SK-N-SH treated with all-trans-retinoic acid at 6 μM for 48 hours (cell line): ENCODE data around the gene CSF2RB.

Source experiments
- ATAC-seq: fragments of 200-7000 bp; cut with Tn5 transposase; 3 replicates; pipeline ENCODE4 v1.9.1; 2020; ENCODE audit warnings: mild to moderate bottlenecking, moderate library complexity
- ARNTL ChIP-seq: fragments of 450-650 bp; formaldehyde crosslinking; IDR thresholded peaks from 2 replicates; pipeline ENCODE4 v1.5.0; 2020; ENCODE audit warnings: low read depth, mild to moderate bottlenecking, moderate library complexity, borderline replicate concordance
- BACH2 ChIP-seq: fragments of 250-450 bp; sonication (Bioruptor Pico); IDR thresholded peaks from 2 replicates; pipeline ENCODE4 v1.9.0; 2021; ENCODE audit warnings: mild to moderate bottlenecking, borderline replicate concordance
- CSRNP3 ChIP-seq: fragments of 250-450 bp; sonication (Bioruptor Pico); IDR thresholded peaks from 2 replicates; pipeline ENCODE4 v1.5.1; 2021; ENCODE audit warnings: mild to moderate bottlenecking, moderate library complexity
- ESRRG ChIP-seq: fragments of 250-450 bp; sonication (Bioruptor Pico); IDR thresholded peaks from 2 replicates; pipeline ENCODE4 v1.6.1; 2021; ENCODE audit warnings: mild to moderate bottlenecking
- ISL1 ChIP-seq: fragments of 250-450 bp; sonication (Bioruptor Pico); IDR thresholded peaks from 2 replicates; pipeline ENCODE4 v2.1.2; 2022; ENCODE audit warnings: mild to moderate bottlenecking, moderate library complexity
- OSR1 ChIP-seq: fragments of 250-450 bp; sonication (Bioruptor Pico); IDR thresholded peaks from 2 replicates; pipeline ENCODE4 v1.8.0; 2022; ENCODE audit warnings: moderate library complexity, mild to moderate bottlenecking, inconsistent platforms
- PATZ1 ChIP-seq: fragments of 250-450 bp; sonication (Bioruptor Pico); IDR thresholded peaks from 2 replicates; pipeline ENCODE4 v1.8.0; 2020; ENCODE audit warnings: mild to moderate bottlenecking, moderate library complexity, borderline replicate concordance
- PPARA ChIP-seq: fragments of 250-450 bp; sonication (Bioruptor Pico); IDR thresholded peaks from 2 replicates; pipeline ENCODE4 v1.5.0; 2020; ENCODE audit warnings: mild to moderate bottlenecking, borderline replicate concordance
- RARB ChIP-seq: fragments of 250-450 bp; sonication (Bioruptor Pico); IDR thresholded peaks from 2 replicates; pipeline ENCODE4 v1.8.0; 2021; ENCODE audit warnings: mild to moderate bottlenecking, moderate library complexity
- SNAI2 ChIP-seq: fragments of 250-450 bp; sonication (Bioruptor Pico); IDR thresholded peaks from 2 replicates; pipeline ENCODE4 v1.5.0; 2020; ENCODE audit warnings: mild to moderate bottlenecking, moderate library complexity
- TCF4 ChIP-seq: fragments of 250-450 bp; sonication (Bioruptor Pico); IDR thresholded peaks from 2 replicates; pipeline ENCODE4 v1.8.0; 2021; ENCODE audit warnings: mild to moderate bottlenecking, moderate library complexity, borderline replicate concordance
- TOX ChIP-seq: fragments of 250-450 bp; sonication (Bioruptor Pico); IDR thresholded peaks from 2 replicates; pipeline ENCODE4 v1.8.0; 2021; ENCODE audit warnings: mild to moderate bottlenecking, moderate library complexity, borderline replicate concordance
- ZC3H10 ChIP-seq: fragments of 250-450 bp; sonication (Bioruptor Pico); IDR thresholded peaks from 2 replicates; pipeline ENCODE4 v1.5.1; 2021; ENCODE audit warnings: mild to moderate bottlenecking, moderate library complexity
- ZFP3 ChIP-seq: fragments of 250-450 bp; sonication (Bioruptor Pico); IDR thresholded peaks from 2 replicates; pipeline ENCODE4 v1.5.0; 2020; ENCODE audit warnings: mild to moderate bottlenecking, moderate library complexity
- ZFP30 ChIP-seq: fragments of 450-650 bp; formaldehyde crosslinking; IDR thresholded peaks from 2 replicates; pipeline ENCODE4 v1.5.0; 2022; ENCODE audit warnings: mild to moderate bottlenecking, moderate library complexity
- ZNF565 ChIP-seq: fragments of 450-650 bp; formaldehyde crosslinking; conservative IDR thresholded peaks from 2 replicates; pipeline ENCODE4 v1.5.0; 2020; ENCODE audit warnings: low read depth, mild to moderate bottlenecking, moderate library complexity
- ZNF70 ChIP-seq: fragments of 450-650 bp; formaldehyde crosslinking; IDR thresholded peaks from 2 replicates; pipeline ENCODE4 v1.5.0; 2020; ENCODE audit warnings: mild to moderate bottlenecking, moderate library complexity
- ZNF8 ChIP-seq: fragments of 450-650 bp; formaldehyde crosslinking; IDR thresholded peaks from 2 replicates; pipeline ENCODE4 v1.5.0; 2020; ENCODE audit warnings: mild to moderate bottlenecking, moderate library complexity
- TF ChIP-seq, protein P1 (sequence below): fragments of 250-450 bp; sonication (Bioruptor Pico); IDR thresholded peaks from 2 replicates; pipeline ENCODE4 v1.8.0; 2021; ENCODE audit warnings: low read depth, mild to moderate bottlenecking, moderate library complexity, borderline replicate concordance
- TF ChIP-seq, protein P2 (sequence below): fragments of 250-450 bp; sonication (Bioruptor Pico); IDR thresholded peaks from 2 replicates; pipeline ENCODE4 v1.5.0; 2020; ENCODE audit warnings: mild to moderate bottlenecking, moderate library complexity

CSF2RB gene

GRCh38 chr22:36935313-36935610 lies 21.8 kb downstream of the CSF2RB start:
- ATAC-seq: no peak
- no peak for TF ChIP-seq PATZ1 (CRISPR knock-in tag)
- no peak for TF ChIP-seq ZNF8 (CRISPR knock-in tag)
- no peak for TF ChIP-seq CSRNP3 (CRISPR knock-in tag)
- no peak for TF ChIP-seq SNAI2 (CRISPR knock-in tag)
- TF ChIP-seq ARNTL (CRISPR knock-in tag): no peak
- TF ChIP-seq ISL1: no peak
- no peak for TF ChIP-seq BACH2 (CRISPR knock-in tag)
- TF ChIP-seq, all 23 proteins: peak for 0

GRCh38 chr22:36935694-36936093 lies 22.3 kb downstream of the CSF2RB start:
- no peak for ATAC-seq
- TF ChIP-seq OSR1 (CRISPR knock-in tag): no peak
- TF ChIP-seq ESRRG (CRISPR knock-in tag): no peak
- no peak for TF ChIP-seq CSRNP3 (CRISPR knock-in tag)
- no peak for TF ChIP-seq ZNF70
- TF ChIP-seq ZNF565: no peak
- TF ChIP-seq, protein P1, sequence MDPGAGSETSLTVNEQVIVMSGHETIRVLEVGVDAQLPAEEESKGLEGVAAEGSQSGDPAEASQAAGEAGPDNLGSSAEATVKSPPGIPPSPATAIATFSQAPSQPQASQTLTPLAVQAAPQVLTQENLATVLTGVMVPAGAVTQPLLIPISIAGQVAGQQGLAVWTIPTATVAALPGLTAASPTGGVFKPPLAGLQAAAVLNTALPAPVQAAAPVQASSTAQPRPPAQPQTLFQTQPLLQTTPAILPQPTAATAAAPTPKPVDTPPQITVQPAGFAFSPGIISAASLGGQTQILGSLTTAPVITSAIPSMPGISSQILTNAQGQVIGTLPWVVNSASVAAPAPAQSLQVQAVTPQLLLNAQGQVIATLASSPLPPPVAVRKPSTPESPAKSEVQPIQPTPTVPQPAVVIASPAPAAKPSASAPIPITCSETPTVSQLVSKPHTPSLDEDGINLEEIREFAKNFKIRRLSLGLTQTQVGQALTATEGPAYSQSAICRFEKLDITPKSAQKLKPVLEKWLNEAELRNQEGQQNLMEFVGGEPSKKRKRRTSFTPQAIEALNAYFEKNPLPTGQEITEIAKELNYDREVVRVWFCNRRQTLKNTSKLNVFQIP (CRISPR knock-in tag): no peak
- TF ChIP-seq ZNF8 (CRISPR knock-in tag): no peak
- TF ChIP-seq ARNTL (CRISPR knock-in tag): no peak
- no peak for TF ChIP-seq ZC3H10 (CRISPR knock-in tag)
- no peak for TF ChIP-seq ZFP3 (CRISPR knock-in tag)
- TF ChIP-seq PATZ1 (CRISPR knock-in tag): no peak
- TF ChIP-seq BACH2 (CRISPR knock-in tag): no peak
- TF ChIP-seq ISL1: no peak
- no peak for TF ChIP-seq TOX (CRISPR knock-in tag)
- TF ChIP-seq ZFP30 (CRISPR knock-in tag): no peak
- TF ChIP-seq PPARA: no peak

DNA sequence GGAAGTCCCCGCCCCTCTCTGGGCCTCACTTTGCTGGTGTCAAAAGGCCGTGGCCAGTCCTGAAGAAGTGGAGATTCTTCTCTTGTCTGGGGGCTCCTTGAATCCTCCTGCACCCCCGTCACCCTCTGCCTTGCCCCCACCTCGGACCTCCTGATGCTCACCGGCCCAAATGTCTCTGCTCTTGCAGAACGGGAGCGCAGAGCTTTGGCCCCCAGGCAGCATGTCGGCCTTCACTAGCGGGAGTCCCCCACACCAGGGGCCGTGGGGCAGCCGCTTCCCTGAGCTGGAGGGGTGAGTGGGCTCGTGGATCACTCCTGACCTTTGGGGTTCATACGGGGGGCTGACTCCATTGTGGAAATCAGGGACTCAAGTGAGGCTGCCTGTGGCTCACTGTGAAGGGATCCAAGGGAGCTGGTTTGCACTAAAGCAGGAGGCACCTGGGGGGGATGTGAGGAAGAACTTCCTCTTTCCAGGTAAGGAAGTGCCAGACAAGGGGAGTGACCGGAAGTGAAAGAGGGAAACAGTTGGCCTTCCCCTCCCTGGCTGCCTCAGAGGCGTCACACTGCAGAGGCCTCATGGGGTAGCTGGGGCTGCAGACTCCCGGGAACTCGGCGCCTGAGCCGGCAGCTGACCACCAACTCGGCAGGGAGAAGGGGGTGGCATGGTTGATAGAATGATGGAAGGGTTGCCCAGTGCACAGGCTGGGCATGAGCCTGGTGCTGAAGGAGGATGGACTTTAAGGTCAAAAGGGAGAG lies 23.1 kb downstream of the CSF2RB start:
- TF ChIP-seq ARNTL (CRISPR knock-in tag): no peak
- no peak for TF ChIP-seq ISL1
- TF ChIP-seq, protein P2, sequence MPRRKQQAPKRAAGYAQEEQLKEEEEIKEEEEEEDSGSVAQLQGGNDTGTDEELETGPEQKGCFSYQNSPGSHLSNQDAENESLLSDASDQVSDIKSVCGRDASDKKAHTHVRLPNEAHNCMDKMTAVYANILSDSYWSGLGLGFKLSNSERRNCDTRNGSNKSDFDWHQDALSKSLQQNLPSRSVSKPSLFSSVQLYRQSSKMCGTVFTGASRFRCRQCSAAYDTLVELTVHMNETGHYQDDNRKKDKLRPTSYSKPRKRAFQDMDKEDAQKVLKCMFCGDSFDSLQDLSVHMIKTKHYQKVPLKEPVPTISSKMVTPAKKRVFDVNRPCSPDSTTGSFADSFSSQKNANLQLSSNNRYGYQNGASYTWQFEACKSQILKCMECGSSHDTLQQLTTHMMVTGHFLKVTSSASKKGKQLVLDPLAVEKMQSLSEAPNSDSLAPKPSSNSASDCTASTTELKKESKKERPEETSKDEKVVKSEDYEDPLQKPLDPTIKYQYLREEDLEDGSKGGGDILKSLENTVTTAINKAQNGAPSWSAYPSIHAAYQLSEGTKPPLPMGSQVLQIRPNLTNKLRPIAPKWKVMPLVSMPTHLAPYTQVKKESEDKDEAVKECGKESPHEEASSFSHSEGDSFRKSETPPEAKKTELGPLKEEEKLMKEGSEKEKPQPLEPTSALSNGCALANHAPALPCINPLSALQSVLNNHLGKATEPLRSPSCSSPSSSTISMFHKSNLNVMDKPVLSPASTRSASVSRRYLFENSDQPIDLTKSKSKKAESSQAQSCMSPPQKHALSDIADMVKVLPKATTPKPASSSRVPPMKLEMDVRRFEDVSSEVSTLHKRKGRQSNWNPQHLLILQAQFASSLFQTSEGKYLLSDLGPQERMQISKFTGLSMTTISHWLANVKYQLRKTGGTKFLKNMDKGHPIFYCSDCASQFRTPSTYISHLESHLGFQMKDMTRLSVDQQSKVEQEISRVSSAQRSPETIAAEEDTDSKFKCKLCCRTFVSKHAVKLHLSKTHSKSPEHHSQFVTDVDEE (CRISPR knock-in tag): no peak
- TF ChIP-seq ZC3H10 (CRISPR knock-in tag): no peak
- no peak for TF ChIP-seq TCF4
- no peak for TF ChIP-seq RARB (CRISPR knock-in tag)
- TF ChIP-seq ZNF8 (CRISPR knock-in tag): no peak
- TF ChIP-seq OSR1 (CRISPR knock-in tag): no peak
- TF ChIP-seq TOX (CRISPR knock-in tag): no peak
- TF ChIP-seq BACH2 (CRISPR knock-in tag): no peak
- TF ChIP-seq, protein P1 (CRISPR knock-in tag): no peak
- TF ChIP-seq SNAI2 (CRISPR knock-in tag): no peak

More for the DNA sequence above, 23.1 kb downstream of the CSF2RB start:
- ATAC-seq: no peak
